Loucy (cell line): ENCODE data around the gene NTPCR.

ENCODE experiments used
- H2AFZ ChIP-seq: fragments of 200-600 bp; sonication (generic); 2 replicates; pipeline ENCODE4 v1.6.0; 2016; ENCODE audit warnings: antibody characterized with exemption, mild to moderate bottlenecking, low read length, moderate library complexity
- H3F3A ChIP-seq: fragments of 200-600 bp; 2 replicates; pipeline ENCODE4 v1.6.0; 2016; ENCODE audit warnings: antibody characterized with exemption, low read depth, mild to moderate bottlenecking
- H3K27me3 ChIP-seq: fragments of 200-600 bp; sonication (generic); 2 replicates; pipeline ENCODE4 v1.6.1; 2014; ENCODE audit warnings: low read length, mild to moderate bottlenecking; ENCODE audit not compliant: insufficient read depth, poor library complexity, severe bottlenecking
- H3K36me3 ChIP-seq: fragments of 200-600 bp; sonication (generic); 2 replicates; pipeline ENCODE4 v1.6.1; 2016; ENCODE audit warnings: low read length; ENCODE audit not compliant: insufficient read depth
- H3K4me1 ChIP-seq: fragments of 200-600 bp; sonication (generic); 2 replicates; pipeline ENCODE4 v1.5.1; 2014; ENCODE audit warnings: low read length, mild to moderate bottlenecking; ENCODE audit not compliant: insufficient read depth, poor library complexity, severe bottlenecking
- H3K4me2 ChIP-seq: fragments of 200-600 bp; sonication (generic); 2 replicates; pipeline ENCODE4 v1.6.0; 2014; ENCODE audit warnings: antibody characterized with exemption, low read length, low read depth, mild to moderate bottlenecking; ENCODE audit not compliant: poor library complexity, severe bottlenecking
- H3K4me3 ChIP-seq: fragments of 200-600 bp; sonication (generic); 2 replicates; pipeline ENCODE4 v1.5.1; 2014; ENCODE audit warnings: low read length, mild to moderate bottlenecking, mixed read lengths; ENCODE audit not compliant: poor library complexity, severe bottlenecking
- H3K79me2 ChIP-seq: fragments of 200-600 bp; sonication (generic); 2 replicates; pipeline ENCODE4 v1.6.1; 2014; ENCODE audit warnings: low read length; ENCODE audit not compliant: insufficient read depth
- H3K9ac ChIP-seq: fragments of 200-600 bp; sonication (generic); 2 replicates; pipeline ENCODE4 v1.6.0; 2014; ENCODE audit warnings: mild to moderate bottlenecking, low read depth, low read length, moderate library complexity; ENCODE audit not compliant: poor library complexity, severe bottlenecking
- H3K9me2 ChIP-seq: fragments of 200-600 bp; sonication (generic); replicated peaks from 2 replicates; pipeline ENCODE4 v1.6.1; 2016; ENCODE audit warnings: low read depth, low read length, mixed read lengths
- H3K9me3 ChIP-seq: fragments of 200-600 bp; sonication (generic); 2 replicates; pipeline ENCODE4 v1.6.1; 2014; ENCODE audit warnings: mild to moderate bottlenecking, antibody characterized with exemption, low read length, low read depth; ENCODE audit not compliant: insufficient read depth
- H4K20me1 ChIP-seq: fragments of 200-600 bp; sonication (generic); 2 replicates; pipeline ENCODE4 v1.6.0; 2014; ENCODE audit warnings: antibody characterized with exemption, low read length, mild to moderate bottlenecking; ENCODE audit not compliant: insufficient read depth, poor library complexity, severe bottlenecking
- EZH2phosphoT487 ChIP-seq: fragments of 200-600 bp; IDR thresholded peaks from 2 replicates; pipeline ENCODE4 v1.6.1; 2018; ENCODE audit warnings: antibody characterized with exemption, mild to moderate bottlenecking, moderate library complexity, borderline replicate concordance
- TF ChIP-seq, protein P1 (sequence below): fragments of 200-600 bp; sonication (generic); conservative IDR thresholded peaks from 2 replicates; pipeline ENCODE4 v1.5.1; 2014; ENCODE audit warnings: mild to moderate bottlenecking, antibody characterized with exemption, low read length

NTPCR gene

DNA sequence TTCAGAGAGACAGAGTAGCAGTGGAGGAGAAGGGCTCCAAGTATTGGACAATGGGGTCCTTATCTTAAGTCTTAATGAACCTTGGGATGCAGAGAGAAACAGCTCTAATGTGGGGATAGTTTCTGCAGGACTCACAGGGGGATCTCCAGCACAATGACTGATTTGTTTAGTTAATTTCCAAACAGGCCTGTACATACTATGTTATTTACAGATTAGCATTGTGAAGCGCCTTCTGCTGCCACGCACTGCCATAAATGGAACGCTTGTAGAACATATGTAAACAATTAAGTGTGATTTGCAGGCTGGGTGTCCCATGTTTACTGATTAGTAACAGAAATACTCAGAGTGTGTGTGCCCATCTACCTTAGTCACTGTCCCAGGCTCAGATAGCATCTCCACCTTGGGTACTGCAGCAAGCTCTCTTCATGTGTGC is 56.1 kb downstream of the NTPCR start:
- Histone ChIP-seq H3K4me3 (no peak overlapping the region), H3K27me3 (no peaks in the 10 kb centered on the region), H3K9me2 (no peaks in the 10 kb centered on the region), H3K4me1 (peaks cover 6% of the 10 kb centered on the region), H3K9me3 (no peaks in the 10 kb centered on the region), H3K79me2 (no peaks in the 10 kb centered on the region), H2AFZ (no peak overlapping the region), H4K20me1 (no peaks in the 10 kb centered on the region), H3K36me3 (no peaks in the 10 kb centered on the region), H3K4me2 (no peak overlapping the region), H3K9ac (no peak overlapping the region), H3F3A (no peaks in the 10 kb centered on the region)
- TF ChIP-seq, protein P1, sequence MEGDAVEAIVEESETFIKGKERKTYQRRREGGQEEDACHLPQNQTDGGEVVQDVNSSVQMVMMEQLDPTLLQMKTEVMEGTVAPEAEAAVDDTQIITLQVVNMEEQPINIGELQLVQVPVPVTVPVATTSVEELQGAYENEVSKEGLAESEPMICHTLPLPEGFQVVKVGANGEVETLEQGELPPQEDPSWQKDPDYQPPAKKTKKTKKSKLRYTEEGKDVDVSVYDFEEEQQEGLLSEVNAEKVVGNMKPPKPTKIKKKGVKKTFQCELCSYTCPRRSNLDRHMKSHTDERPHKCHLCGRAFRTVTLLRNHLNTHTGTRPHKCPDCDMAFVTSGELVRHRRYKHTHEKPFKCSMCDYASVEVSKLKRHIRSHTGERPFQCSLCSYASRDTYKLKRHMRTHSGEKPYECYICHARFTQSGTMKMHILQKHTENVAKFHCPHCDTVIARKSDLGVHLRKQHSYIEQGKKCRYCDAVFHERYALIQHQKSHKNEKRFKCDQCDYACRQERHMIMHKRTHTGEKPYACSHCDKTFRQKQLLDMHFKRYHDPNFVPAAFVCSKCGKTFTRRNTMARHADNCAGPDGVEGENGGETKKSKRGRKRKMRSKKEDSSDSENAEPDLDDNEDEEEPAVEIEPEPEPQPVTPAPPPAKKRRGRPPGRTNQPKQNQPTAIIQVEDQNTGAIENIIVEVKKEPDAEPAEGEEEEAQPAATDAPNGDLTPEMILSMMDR = no peak
- no peak for TF ChIP-seq EZH2phosphoT487

DNA sequence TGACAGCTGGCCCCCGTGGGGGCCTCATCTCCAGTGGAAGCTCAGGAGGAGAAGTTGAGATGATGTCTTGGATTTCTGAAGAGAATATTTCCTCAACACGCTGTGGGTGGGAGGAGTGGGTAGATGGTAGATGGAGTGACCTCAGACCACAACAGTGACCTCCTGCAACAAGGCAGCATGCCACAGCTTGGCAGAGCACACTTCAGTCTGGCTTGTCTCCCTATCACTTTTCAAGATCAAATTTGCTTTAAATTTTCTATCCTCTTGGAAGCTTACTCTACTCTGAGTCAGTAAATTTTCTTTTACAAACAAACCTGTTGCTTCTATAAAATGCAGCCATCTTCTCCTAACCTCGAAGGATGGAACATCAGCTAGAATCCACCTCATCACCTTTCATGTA is 59.7 kb downstream of the NTPCR start:
- H3K79me2 ChIP-seq = no peaks in the 10 kb centered on the region
- H3K36me3 ChIP-seq = peaks cover 14% of the 10 kb centered on the region; the same call in 1 of the 2 replicates
- H3K9ac ChIP-seq = no peak overlapping the region
- H3K27me3 ChIP-seq = no peaks in the 10 kb centered on the region
- no peaks in the 10 kb centered on the region for H3F3A ChIP-seq
- no peaks in the 10 kb centered on the region for H4K20me1 ChIP-seq
- H3K4me3 ChIP-seq = no peak overlapping the region
- no peak overlapping the region for H3K4me2 ChIP-seq
- H3K4me1 ChIP-seq = peaks cover 6% of the 10 kb centered on the region
- H3K9me3 ChIP-seq = no peaks in the 10 kb centered on the region
- H3K9me2 ChIP-seq = no peaks in the 10 kb centered on the region
- TF ChIP-seq EZH2phosphoT487 = no peak
- TF ChIP-seq, protein P1 = no peak
- H2AFZ ChIP-seq = no peak overlapping the region

GRCh38 chr1:233012021-233012420 is 61.6 kb downstream of the NTPCR start:
- H3F3A ChIP-seq = 0 out of 2 replicates have a peak, but pooled peaks cover 3% of the 10 kb centered on the region
- no peak for TF ChIP-seq EZH2phosphoT487
- TF ChIP-seq, protein P1 = no peak
- H3K79me2 ChIP-seq = no peaks in the 10 kb centered on the region
- no peaks in the 10 kb centered on the region for H3K27me3 ChIP-seq
- no peak overlapping the region for H3K9ac ChIP-seq
- H3K4me1 ChIP-seq = peaks cover 19% of the 10 kb centered on the region
- H2AFZ ChIP-seq = no peak overlapping the region
- H3K36me3 ChIP-seq = peaks cover 14% of the 10 kb centered on the region; the same call in 1 of the 2 replicates
- no peaks in the 10 kb centered on the region for H4K20me1 ChIP-seq
- no peak overlapping the region for H3K4me2 ChIP-seq
- H3K9me2 ChIP-seq = no peaks in the 10 kb centered on the region
- no peak overlapping the region for H3K4me3 ChIP-seq
- H3K9me3 ChIP-seq = no peaks in the 10 kb centered on the region
